Measurements from ENCODE around the gene CST9. TPM values are rescaled to one million over a fixed set of nuclear protein-coding genes. Genes with fewer than 3 reads are reported as not detected.

The CST9 gene
- polyA plus RNA-seq, 1 experiment = not detected

- H3K4me3 ChIP-seq (ENCODE audit: low read depth, low read length) = no peak overlapping the region
- ChIA-PET CTCF (no interaction called here), POLR2A (no interaction called here)
- H3K27me3 ChIP-seq (ENCODE audit: control insufficient read depth, insufficient read depth, low read length) = no peaks in the 10 kb centered on the region
- DNase-seq (ENCODE audit: low read depth) = no peak
- H3K36me3 ChIP-seq (ENCODE audit: control insufficient read depth, insufficient read depth, low read length) = no peaks in the 10 kb centered on the region
- no peak for TF ChIP-seq CTCF (IDR thresholded peaks at IDR 0.05; ENCODE audit: insufficient read depth, low read depth, low read length)
These were observed 21.8 kb upstream of the CST9 start for GRCh38 chr20:23627501-23627900.

GRCh38 chr20:23626040-23626620 is 20.4 kb upstream of the CST9 start:
- ChIA-PET POLR2A (no interaction called here), CTCF (interaction anchor here (1.0 kb wide), 1 partner anchor 19 kb away, joined by 3 read pairs; no protein-coding TSS in a partner anchor)
- Histone ChIP-seq H3K36me3 (ENCODE audit: control insufficient read depth, insufficient read depth, low read length) (no peaks in the 10 kb centered on the region), H3K27me3 (ENCODE audit: control insufficient read depth, insufficient read depth, low read length) (no peaks in the 10 kb centered on the region), H3K4me3 (ENCODE audit: low read depth, low read length) (no peak overlapping the region)
- DNase-seq (ENCODE audit: low read depth) = no peak
- TF ChIP-seq CTCF (IDR thresholded peaks at IDR 0.05; ENCODE audit: insufficient read depth, low read depth, low read length) = no peak

- CTCF ChIA-PET = interaction anchor here (1.0 kb wide), 1 partner anchor 19 kb away, joined by 3 read pairs; no protein-coding TSS in a partner anchor
- H3K4me3 ChIP-seq (ENCODE audit: low read depth, low read length) = no peak overlapping the region
- no peaks in the 10 kb centered on the region for H3K27me3 ChIP-seq (ENCODE audit: control insufficient read depth, insufficient read depth, low read length)
- POLR2A ChIA-PET = no interaction called here
- no peak for DNase-seq (ENCODE audit: low read depth)
- no peaks in the 10 kb centered on the region for H3K36me3 ChIP-seq (ENCODE audit: control insufficient read depth, insufficient read depth, low read length)
- TF ChIP-seq CTCF (IDR thresholded peaks at IDR 0.05; ENCODE audit: insufficient read depth, low read depth, low read length) = no peak
These were observed 19.7 kb upstream of the CST9 start for GRCh38 chr20:23625236-23625964.

GRCh38 chr20:23624324-23624691 is 18.6 kb upstream of the CST9 start:
- no peak for TF ChIP-seq CTCF (IDR thresholded peaks at IDR 0.05; ENCODE audit: insufficient read depth, low read depth, low read length)
- CTCF ChIA-PET = no interaction called here
- H3K27me3 ChIP-seq (ENCODE audit: control insufficient read depth, insufficient read depth, low read length) = no peaks in the 10 kb centered on the region
- H3K36me3 ChIP-seq (ENCODE audit: control insufficient read depth, insufficient read depth, low read length) = no peaks in the 10 kb centered on the region
- H3K4me3 ChIP-seq (ENCODE audit: low read depth, low read length) = no peak overlapping the region
- POLR2A ChIA-PET = no interaction called here
- no peak for DNase-seq (ENCODE audit: low read depth)

GRCh38 chr20:23623666-23624323 is 18.1 kb upstream of the CST9 start:
- Histone ChIP-seq H3K27me3 (ENCODE audit: control insufficient read depth, insufficient read depth, low read length) (no peaks in the 10 kb centered on the region), H3K4me3 (ENCODE audit: low read depth, low read length) (no peak overlapping the region), H3K36me3 (ENCODE audit: control insufficient read depth, insufficient read depth, low read length) (no peaks in the 10 kb centered on the region)
- POLR2A ChIA-PET = no interaction called here
- CTCF ChIA-PET = interaction anchor here (0.8 kb wide), 1 partner anchor 13 kb away, joined by 3 read pairs; no protein-coding TSS in a partner anchor
- DNase-seq (ENCODE audit: low read depth) = no peak
- no peak for TF ChIP-seq CTCF (IDR thresholded peaks at IDR 0.05; ENCODE audit: insufficient read depth, low read depth, low read length)

All from BJ (cell line).